ENCODE data around the gene PNPLA2.

PNPLA2 gene

GRCh38 chr11:825366-826226 lies 6.9 kb downstream of the PNPLA2 start:
- Histone ChIP-seq H3K4me3 (ENCODE audit: low read depth in 1 of 2, low read length in 1 of 2) (no peak overlapping the region), H3K27ac (peak overlapping the region; percentile 80), H3K36me3 (peaks cover 39% of the 10 kb centered on the region), H3K27me3 (peaks cover 17% of the 10 kb centered on the region), H3K4me1 (ENCODE audit: control insufficient read depth in 1 of 2, insufficient read depth in 1 of 2, low read depth in 1 of 2, low read length in 1 of 2) (peaks cover 88 to 97% of the 10 kb centered on the region in 2 experiments), H3K9me3 (no peaks in the 10 kb centered on the region)
- no peak for TF ChIP-seq CTCF (IDR thresholded peaks at IDR 0.05)

- TF ChIP-seq CTCF (IDR thresholded peaks at IDR 0.05) = no peak
- H3K4me3 ChIP-seq (ENCODE audit: low read depth in 1 of 2, low read length in 1 of 2) = peak overlapping the region; percentile 68 to 80
- peaks cover 39% of the 10 kb centered on the region for H3K36me3 ChIP-seq
- H3K9me3 ChIP-seq = no peaks in the 10 kb centered on the region
- peaks cover 88 to 97% of the 10 kb centered on the region in 2 experiments for H3K4me1 ChIP-seq (ENCODE audit: control insufficient read depth in 1 of 2, insufficient read depth in 1 of 2, low read depth in 1 of 2, low read length in 1 of 2)
- peaks cover 23% of the 10 kb centered on the region for H3K27me3 ChIP-seq
- peak overlapping the region; percentile 80 for H3K27ac ChIP-seq
Measured at GRCh38 chr11:826227-826621, 7.5 kb downstream of the PNPLA2 start.

- Histone ChIP-seq H3K36me3 (peaks cover 38% of the 10 kb centered on the region), H3K4me1 (ENCODE audit: control insufficient read depth in 1 of 2, insufficient read depth in 1 of 2, low read depth in 1 of 2, low read length in 1 of 2) (peaks cover 85 to 97% of the 10 kb centered on the region in 2 experiments), H3K4me3 (ENCODE audit: low read depth in 1 of 2, low read length in 1 of 2) (peak overlapping the region; percentile 68 to 80), H3K9me3 (no peaks in the 10 kb centered on the region), H3K27ac (peak overlapping the region; percentile 80), H3K27me3 (peaks cover 29% of the 10 kb centered on the region)
- no peak for TF ChIP-seq CTCF (IDR thresholded peaks at IDR 0.05)
Measured at GRCh38 chr11:826836-827145, 8.1 kb downstream of the PNPLA2 start.

- H3K9me3 ChIP-seq = no peaks in the 10 kb centered on the region
- peaks cover 34% of the 10 kb centered on the region for H3K27me3 ChIP-seq
- TF ChIP-seq CTCF (IDR thresholded peaks at IDR 0.05) = no peak
- H3K4me3 ChIP-seq (ENCODE audit: low read depth in 1 of 2, low read length in 1 of 2) = peak overlapping the region; percentile 68 to 80
- peaks cover 84 to 97% of the 10 kb centered on the region in 2 experiments for H3K4me1 ChIP-seq (ENCODE audit: control insufficient read depth in 1 of 2, insufficient read depth in 1 of 2, low read depth in 1 of 2, low read length in 1 of 2)
- H3K27ac ChIP-seq = peak overlapping the region; percentile 80
- H3K36me3 ChIP-seq = peaks cover 33% of the 10 kb centered on the region
Measured at GRCh38 chr11:827146-827896, 8.6 kb downstream of the PNPLA2 start.

- Histone ChIP-seq H3K9me3 (no peaks in the 10 kb centered on the region), H3K4me1 (ENCODE audit: control insufficient read depth in 1 of 2, insufficient read depth in 1 of 2, low read depth in 1 of 2, low read length in 1 of 2) (peaks cover 82 to 98% of the 10 kb centered on the region in 2 experiments), H3K36me3 (peaks cover 30% of the 10 kb centered on the region), H3K27ac (peak within 1 kb of the TSS; percentile 80), H3K27me3 (peaks cover 40% of the 10 kb centered on the region), H3K4me3 (ENCODE audit: low read depth in 1 of 2, low read length in 1 of 2) (peak within 1 kb of the TSS; percentile 68 to 80)
- no peak for TF ChIP-seq CTCF (IDR thresholded peaks at IDR 0.05)
Measured at GRCh38 chr11:827897-828192, 9.1 kb downstream of the PNPLA2 start, which contains the start of gene CRACR2B. Gene CRACR2B, plus strand, starts transcription at chr11:827919. Its CDS starts 689 bp downstream, at chr11:828608.

All from neutrophil (primary cell).